ENCODE results near the gene FGFR1OP2.

GRCh38 chr12:27014859-27015729 lies 76.8 kb downstream of the FGFR1OP2 start:
- no peak for TF ChIP-seq CTCF (IDR thresholded peaks at IDR 0.05)
- TF ChIP-seq POLR2A (IDR thresholded peaks at IDR 0.05), result no peak
- TF ChIP-seq POLR2AphosphoS5 (IDR thresholded peaks at IDR 0.05), result no peak

Data from transverse colon (tissue), 4 donors.